IgD-negative memory B cell (primary cell): ENCODE results near the gene IL12RB1. TPM values are rescaled to one million over a fixed set of nuclear protein-coding genes. Genes with fewer than 3 reads are reported as not detected.

Source experiments
- H3K27ac Mint-ChIP-seq, 3 donors: one replicate each; pipeline ENCODE4 v1.8.0; 2020 to 2022; ENCODE audit warnings: mild to moderate bottlenecking in 3 of 3, mixed read lengths in 3 of 3, moderate library complexity in 1 of 3
- H3K27me3 Mint-ChIP-seq: one replicate; pipeline ENCODE4 v1.8.0; 2021; ENCODE audit warnings: mixed read lengths
- H3K36me3 Mint-ChIP-seq: one replicate; pipeline ENCODE4 v1.8.0; 2020; ENCODE audit warnings: mild to moderate bottlenecking, mixed read lengths
- H3K4me1 Mint-ChIP-seq, 3 donors: one replicate each; pipeline ENCODE4 v1.8.0; 2020 to 2022; ENCODE audit warnings: mixed read lengths in 3 of 3, mild to moderate bottlenecking in 1 of 3
- H3K4me3 Mint-ChIP-seq, 4 donors: one replicate each; pipeline ENCODE4 v1.8.0; 2020 to 2022; ENCODE audit warnings: mild to moderate bottlenecking in 4 of 4, mixed read lengths in 4 of 4, moderate library complexity in 3 of 4
- H3K9me3 Mint-ChIP-seq, 3 donors: one replicate each; pipeline ENCODE4 v1.8.0; 2020 to 2021; ENCODE audit warnings: mixed read lengths in 3 of 3, mild to moderate bottlenecking in 1 of 3
- polyA plus RNA-seq: library from polyadenylated mRNA; unstranded; fragments of 300-500 nt; fragmentation: Illumina TruSeq; gene quantifications from one replicate; pipeline ENCODE4 v1.2.3, GENCODE V29; 2021

Gene IL12RB1
- polyA plus RNA-seq, 1 donor from 2014 or later: 9.8 TPM

- Mint-ChIP-seq H3K36me3 (peaks cover 5% of the 10 kb centered on the region), H3K27ac (peak overlapping the region; percentile 94 to 98 (median 96)), H3K4me3 (peak overlapping the region; percentile 69 to 95 (median 82)), H3K4me1 (peaks cover 27 to 40% (median 35%) of the 10 kb centered on the region in 3 donors), H3K9me3 (peaks cover 0 to 3% (median 0%) of the 10 kb centered on the region in 3 donors), H3K27me3 (no peaks in the 10 kb centered on the region)
Observed at GRCh38 chr19:18023622-18024251, 63.0 kb downstream of the IL12RB1 start.

- peaks cover 4% of the 10 kb centered on the region for H3K36me3 Mint-ChIP-seq
- peak overlapping the region; percentile 94 to 98 (median 96) for H3K27ac Mint-ChIP-seq
- peaks cover 26 to 45% (median 37%) of the 10 kb centered on the region in 3 donors for H3K4me1 Mint-ChIP-seq
- no peaks in the 10 kb centered on the region for H3K27me3 Mint-ChIP-seq
- H3K4me3 Mint-ChIP-seq: peak overlapping the region; percentile 43 to 95 (median 74)
- H3K9me3 Mint-ChIP-seq: peaks cover 0 to 3% (median 0%) of the 10 kb centered on the region in 3 donors
Observed at GRCh38 chr19:18021121-18021755, 65.5 kb downstream of the IL12RB1 start.

- Mint-ChIP-seq H3K27ac (peak overlapping the region; percentile 69 to 98 (median 94)), H3K4me1 (peaks cover 26 to 46% (median 35%) of the 10 kb centered on the region in 3 donors), H3K9me3 (peaks cover 0 to 3% (median 0%) of the 10 kb centered on the region in 3 donors), H3K4me3 (peak overlapping the region in 2 of 4 donors; percentile 39 to 43), H3K36me3 (peaks cover 6% of the 10 kb centered on the region), H3K27me3 (no peaks in the 10 kb centered on the region)
Observed at GRCh38 chr19:18020212-18021085, 66.3 kb downstream of the IL12RB1 start.

GRCh38 chr19:18017275-18018083 is 69.3 kb downstream of the IL12RB1 start:
- Mint-ChIP-seq H3K4me3 (peak overlapping the region in 1 of 4 donors; percentile 45), H3K4me1 (peaks cover 19 to 40% (median 31%) of the 10 kb centered on the region in 3 donors), H3K27me3 (no peaks in the 10 kb centered on the region), H3K36me3 (peaks cover 17% of the 10 kb centered on the region), H3K27ac (peak overlapping the region; percentile 14 to 95 (median 88)), H3K9me3 (peaks cover 0 to 3% (median 0%) of the 10 kb centered on the region in 3 donors)

- H3K4me3 Mint-ChIP-seq: peak overlapping the region in 2 of 4 donors; percentile 45 to 52
- H3K9me3 Mint-ChIP-seq: no peaks in the 10 kb centered on the region
- no peaks in the 10 kb centered on the region for H3K27me3 Mint-ChIP-seq
- peak overlapping the region; percentile 60 to 95 (median 88) for H3K27ac Mint-ChIP-seq
- peaks cover 16 to 31% (median 22%) of the 10 kb centered on the region in 3 donors for H3K4me1 Mint-ChIP-seq
- peaks cover 17% of the 10 kb centered on the region for H3K36me3 Mint-ChIP-seq
Observed at GRCh38 chr19:18016209-18016910, 70.4 kb downstream of the IL12RB1 start.

GRCh38 chr19:18014197-18014596 is 72.5 kb downstream of the IL12RB1 start:
- Mint-ChIP-seq H3K27ac (peak overlapping the region; percentile 86 to 94 (median 90)), H3K9me3 (no peaks in the 10 kb centered on the region), H3K36me3 (peaks cover 18% of the 10 kb centered on the region), H3K4me3 (peak overlapping the region in 2 of 4 donors; percentile 30 to 43), H3K27me3 (no peaks in the 10 kb centered on the region), H3K4me1 (peaks cover 10 to 20% (median 14%) of the 10 kb centered on the region in 3 donors)

- peaks cover 15% of the 10 kb centered on the region for H3K36me3 Mint-ChIP-seq
- H3K4me3 Mint-ChIP-seq: peak overlapping the region in 2 of 4 donors; percentile 30 to 81
- peak overlapping the region; percentile 86 to 94 (median 90) for H3K27ac Mint-ChIP-seq
- no peaks in the 10 kb centered on the region for H3K27me3 Mint-ChIP-seq
- H3K4me1 Mint-ChIP-seq: peaks cover 10 to 18% (median 11%) of the 10 kb centered on the region in 3 donors
- no peaks in the 10 kb centered on the region for H3K9me3 Mint-ChIP-seq
Observed at GRCh38 chr19:18013210-18014111, 73.3 kb downstream of the IL12RB1 start.

- H3K4me3 Mint-ChIP-seq: peak overlapping the region in 2 of 4 donors; percentile 23 to 63
Observed at GRCh38 chr19:18010149-18010548, 76.6 kb downstream of the IL12RB1 start.

GRCh38 chr19:18009412-18010066 is 77.2 kb downstream of the IL12RB1 start:
- Mint-ChIP-seq H3K9me3 (no peaks in the 10 kb centered on the region), H3K4me3 (peak overlapping the region in 2 of 4 donors; percentile 16 to 35), H3K27ac (peak overlapping the region in 2 of 3 donors; percentile 53 to 94), H3K27me3 (no peaks in the 10 kb centered on the region), H3K36me3 (peaks cover 12% of the 10 kb centered on the region), H3K4me1 (peaks cover 6 to 14% (median 14%) of the 10 kb centered on the region in 3 donors)

More at GRCh38 chr19:18010149-18010548, 76.6 kb downstream of the IL12RB1 start:
- Mint-ChIP-seq H3K27ac (peak overlapping the region in 2 of 3 donors; percentile 75 to 78), H3K36me3 (peaks cover 12% of the 10 kb centered on the region), H3K4me1 (peaks cover 9 to 14% (median 13%) of the 10 kb centered on the region in 3 donors), H3K27me3 (no peaks in the 10 kb centered on the region), H3K9me3 (no peaks in the 10 kb centered on the region)
